Measurements from ENCODE around the gene RPS6KB2. TPM values are rescaled to one million over a fixed set of nuclear protein-coding genes. Genes with fewer than 3 reads are reported as not detected.
A peak's percentile ranks its signal among the peaks of the same experiment; 100 is the strongest.

Gene RPS6KB2
- total and polyA plus RNA-seq, 2 donors (not counting 1 experiment from before 2014, with no cell fraction given) = 81.8 to 131 TPM

DNA sequence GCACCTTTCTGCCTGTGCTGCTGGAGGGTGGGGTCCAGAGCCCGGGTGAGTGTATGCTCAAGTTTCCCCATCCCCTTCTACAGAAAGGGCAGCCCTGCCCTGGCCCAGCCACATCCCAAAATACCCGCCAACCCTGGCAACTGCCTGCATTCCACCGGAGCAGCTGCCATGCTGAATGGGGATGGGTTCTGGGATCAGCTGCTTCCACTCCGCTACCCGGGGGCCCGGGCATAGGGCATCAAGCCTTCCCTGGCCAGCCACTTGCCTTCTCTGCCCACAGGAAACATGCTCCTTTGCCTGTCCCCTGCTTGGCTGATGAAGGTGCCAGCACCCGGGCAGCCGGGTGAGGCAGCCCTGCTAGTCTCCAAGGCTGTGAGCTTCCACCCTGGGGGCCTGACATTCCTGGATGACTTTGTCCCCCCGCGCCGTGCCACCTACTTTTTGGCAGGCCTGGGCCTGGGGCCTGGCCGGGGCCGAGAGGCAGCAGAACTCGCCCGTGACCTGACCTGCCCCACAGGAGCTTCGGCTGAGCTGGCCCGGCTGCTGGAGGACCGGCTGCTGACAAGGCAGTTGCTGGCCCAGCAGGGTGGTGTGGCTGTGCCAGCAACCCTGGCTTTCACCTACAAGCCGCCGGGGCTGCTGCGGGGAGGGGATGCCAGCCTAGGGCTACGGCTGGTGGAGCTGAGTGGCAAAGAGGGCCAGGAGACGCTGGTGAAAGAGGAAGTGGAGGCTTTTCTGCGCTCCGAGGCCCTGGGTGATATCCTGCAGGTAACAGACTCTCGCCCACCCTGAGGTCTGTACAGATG, 9.6 kb upstream of the RPS6KB2 start:
- intact Hi-C loops (cut with micrococcal nuclease) = loop anchor here (1.0 kb wide), 2 partner anchors 9 to 10 kb away; partner anchors contain the start of gene RPS6KB2
- Histone ChIP-seq H2AFZ (ENCODE audit: insufficient read depth, low read depth, low read length, poor library complexity, severe bottlenecking) (peak overlapping the region; percentile 53), H3K4me1 (ENCODE audit: control insufficient read depth in 2 of 2, insufficient read depth in 2 of 2, low read length in 2 of 2) (peaks cover 60 to 71% of the 10 kb centered on the region in 2 donors), H3K4me2 (replicated peaks; ENCODE audit: low read depth, low read length, poor library complexity, severe bottlenecking) (peak overlapping the region; percentile 95), H3K27me3 (replicated peaks in 1 of 4; ENCODE audit: control extremely low read depth in 1 of 4, control insufficient read depth in 3 of 4, insufficient read depth in 4 of 4, low read length in 3 of 4) (no peaks in the 10 kb centered on the region), H4K20me1 (ENCODE audit: control insufficient read depth, insufficient read depth, low read length, poor library complexity, severe bottlenecking) (no peaks in the 10 kb centered on the region), H3K4me3 (ENCODE audit: control extremely low read depth in 1 of 5, extremely low read depth in 1 of 5, insufficient read depth in 1 of 5, low read depth in 2 of 5, low read length in 4 of 5) (peak overlapping the region in 4 of 5 experiments; percentile 28 to 49 (median 38)), H3K9ac (ENCODE audit: low read length) (peak overlapping the region; percentile 40), H3K27ac (ENCODE audit: low read length in 2 of 2) (peak overlapping the region; percentile 43 to 71), H3K9me3 (ENCODE audit: control extremely low read depth in 1 of 3, control insufficient read depth in 2 of 3, insufficient read depth in 1 of 3, low read length in 2 of 3) (no peaks in the 10 kb centered on the region), H3K79me2 (ENCODE audit: control insufficient read depth, insufficient read depth, low read length) (peaks cover 22% of the 10 kb centered on the region), H3K36me3 (replicated peaks in 1 of 2; ENCODE audit: control extremely low read depth in 1 of 2, control insufficient read depth in 1 of 2, extremely low read depth in 1 of 2, insufficient read depth in 2 of 2, low read length in 1 of 2) (no peaks in the 10 kb centered on the region)
- Mint-ChIP-seq H3K4me1 (peaks cover 57% of the 10 kb centered on the region), H3K4me3 (peak overlapping the region; percentile 83), H3K9me3 (ENCODE audit: insufficient read depth) (no peaks in the 10 kb centered on the region), H3K27me3 (no peaks in the 10 kb centered on the region), H3K27ac (peak overlapping the region; percentile 91)
- DNase-seq (peak; percentile 89), ATAC-seq (ENCODE audit: low read depth) (peak; percentile 38)
- CTCF ChIA-PET = interaction anchor here (0.6 to 10.4 kb wide), 16 partner anchors 11 to 73 kb away, joined by 3 to 121 read pairs (median 4); partner anchors contain the start of genes AIP, POLD4, PPP1CA and PTPRCAP
- TF ChIP-seq EZH2 (IDR thresholded peaks at IDR 0.05; ENCODE audit: borderline replicate concordance, insufficient read depth, low read depth, low read length, poor library complexity, severe bottlenecking) = no peak
- TF ChIP-seq, protein P1, sequence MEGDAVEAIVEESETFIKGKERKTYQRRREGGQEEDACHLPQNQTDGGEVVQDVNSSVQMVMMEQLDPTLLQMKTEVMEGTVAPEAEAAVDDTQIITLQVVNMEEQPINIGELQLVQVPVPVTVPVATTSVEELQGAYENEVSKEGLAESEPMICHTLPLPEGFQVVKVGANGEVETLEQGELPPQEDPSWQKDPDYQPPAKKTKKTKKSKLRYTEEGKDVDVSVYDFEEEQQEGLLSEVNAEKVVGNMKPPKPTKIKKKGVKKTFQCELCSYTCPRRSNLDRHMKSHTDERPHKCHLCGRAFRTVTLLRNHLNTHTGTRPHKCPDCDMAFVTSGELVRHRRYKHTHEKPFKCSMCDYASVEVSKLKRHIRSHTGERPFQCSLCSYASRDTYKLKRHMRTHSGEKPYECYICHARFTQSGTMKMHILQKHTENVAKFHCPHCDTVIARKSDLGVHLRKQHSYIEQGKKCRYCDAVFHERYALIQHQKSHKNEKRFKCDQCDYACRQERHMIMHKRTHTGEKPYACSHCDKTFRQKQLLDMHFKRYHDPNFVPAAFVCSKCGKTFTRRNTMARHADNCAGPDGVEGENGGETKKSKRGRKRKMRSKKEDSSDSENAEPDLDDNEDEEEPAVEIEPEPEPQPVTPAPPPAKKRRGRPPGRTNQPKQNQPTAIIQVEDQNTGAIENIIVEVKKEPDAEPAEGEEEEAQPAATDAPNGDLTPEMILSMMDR (IDR thresholded peaks at IDR 0.05) = no peak
- 10% methylated on average over 25 of the region's 26 CpGs for WGBS (ENCODE audit: insufficient coverage)
- POLR2A ChIA-PET = interaction anchor here (0.5 to 10.7 kb wide), 15 partner anchors 7 to 1910 kb away, joined by 3 to 195 read pairs (median 15); partner anchors contain the start of genes PPP1CA, PTPRCAP, RAD9A and RPS6KB2
